Lower leg skin (tissue), 3 donors: ENCODE measurements around the gene TMEM62.
"Not testable (repeated sequence)": the region's sequence is repeated elsewhere in the genome, so short reads cannot be mapped to it uniquely, and the experiment has no call there.

Experiments used
- POLR2A ChIP-seq, 2 donors: fragments of 450-650 bp; IDR thresholded peaks; one replicate each; pipeline ENCODE4 v1.6.1; 2016 to 2017; ENCODE audit warnings: antibody characterized with exemption in 2 of 2, mild to moderate bottlenecking in 1 of 2, moderate library complexity in 1 of 2
- TF ChIP-seq, protein P1 (sequence below), 3 donors: fragments of 450-650 bp; IDR thresholded peaks; one replicate each; pipeline ENCODE4 v1.5.1; 2016; ENCODE audit warnings: antibody characterized with exemption in 3 of 3, mild to moderate bottlenecking in 3 of 3, moderate library complexity in 2 of 3

DNA sequence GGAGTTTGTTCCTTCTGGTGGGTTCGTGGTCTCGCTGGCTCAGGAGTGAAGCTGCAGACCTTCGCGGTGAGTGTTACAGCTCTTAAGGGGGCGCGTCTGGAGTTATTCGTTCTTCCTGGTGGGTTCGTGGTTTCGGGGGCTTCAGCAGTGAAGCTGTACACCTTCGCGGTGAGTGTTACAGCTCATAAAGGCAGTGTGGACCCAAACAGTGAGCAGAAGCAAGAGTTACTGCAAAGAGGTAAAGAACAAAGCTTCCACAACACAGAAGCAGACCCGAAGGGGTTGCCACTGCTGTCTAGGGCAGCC lies 92.5 kb downstream of the TMEM62 start:
- TF ChIP-seq, protein P1, sequence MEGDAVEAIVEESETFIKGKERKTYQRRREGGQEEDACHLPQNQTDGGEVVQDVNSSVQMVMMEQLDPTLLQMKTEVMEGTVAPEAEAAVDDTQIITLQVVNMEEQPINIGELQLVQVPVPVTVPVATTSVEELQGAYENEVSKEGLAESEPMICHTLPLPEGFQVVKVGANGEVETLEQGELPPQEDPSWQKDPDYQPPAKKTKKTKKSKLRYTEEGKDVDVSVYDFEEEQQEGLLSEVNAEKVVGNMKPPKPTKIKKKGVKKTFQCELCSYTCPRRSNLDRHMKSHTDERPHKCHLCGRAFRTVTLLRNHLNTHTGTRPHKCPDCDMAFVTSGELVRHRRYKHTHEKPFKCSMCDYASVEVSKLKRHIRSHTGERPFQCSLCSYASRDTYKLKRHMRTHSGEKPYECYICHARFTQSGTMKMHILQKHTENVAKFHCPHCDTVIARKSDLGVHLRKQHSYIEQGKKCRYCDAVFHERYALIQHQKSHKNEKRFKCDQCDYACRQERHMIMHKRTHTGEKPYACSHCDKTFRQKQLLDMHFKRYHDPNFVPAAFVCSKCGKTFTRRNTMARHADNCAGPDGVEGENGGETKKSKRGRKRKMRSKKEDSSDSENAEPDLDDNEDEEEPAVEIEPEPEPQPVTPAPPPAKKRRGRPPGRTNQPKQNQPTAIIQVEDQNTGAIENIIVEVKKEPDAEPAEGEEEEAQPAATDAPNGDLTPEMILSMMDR (IDR thresholded peaks at IDR 0.05) = not testable (repeated sequence)
- TF ChIP-seq POLR2A (IDR thresholded peaks at IDR 0.05) = not testable (repeated sequence)
